Measurements from ENCODE around the gene SERINC5. TPM values are rescaled to one million over a fixed set of nuclear protein-coding genes. Genes with fewer than 3 reads are reported as not detected.
A peak's percentile ranks its signal among the peaks of the same experiment; 100 is the strongest.

SERINC5 gene
- polyA plus RNA-seq, 5 donors: 27.0 to 49.0 (median 40.7) TPM

DNA sequence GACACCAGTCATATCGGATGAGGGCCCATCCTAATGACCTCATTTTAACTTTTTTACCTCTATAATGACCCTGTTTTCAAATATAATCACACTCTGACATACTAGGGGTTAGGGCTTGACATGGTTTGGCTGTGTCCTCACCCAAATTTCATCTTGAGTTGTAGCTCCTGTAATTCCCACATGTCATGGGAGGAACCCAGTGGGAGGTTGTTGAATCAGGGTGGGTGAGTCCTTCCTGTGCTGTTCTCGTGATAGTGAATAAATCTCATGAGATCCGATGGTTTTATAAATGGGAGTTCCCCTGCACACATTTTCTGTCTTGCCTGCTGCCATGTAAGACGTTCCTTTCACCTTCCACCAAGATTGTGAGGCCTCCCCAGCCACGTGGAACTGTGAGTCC, 148.9 kb downstream of the SERINC5 start:
- DNase-seq: no peak

GRCh38 chr5:80105698-80106439, 150.0 kb downstream of the SERINC5 start:
- DNase-seq: no peak

DNA sequence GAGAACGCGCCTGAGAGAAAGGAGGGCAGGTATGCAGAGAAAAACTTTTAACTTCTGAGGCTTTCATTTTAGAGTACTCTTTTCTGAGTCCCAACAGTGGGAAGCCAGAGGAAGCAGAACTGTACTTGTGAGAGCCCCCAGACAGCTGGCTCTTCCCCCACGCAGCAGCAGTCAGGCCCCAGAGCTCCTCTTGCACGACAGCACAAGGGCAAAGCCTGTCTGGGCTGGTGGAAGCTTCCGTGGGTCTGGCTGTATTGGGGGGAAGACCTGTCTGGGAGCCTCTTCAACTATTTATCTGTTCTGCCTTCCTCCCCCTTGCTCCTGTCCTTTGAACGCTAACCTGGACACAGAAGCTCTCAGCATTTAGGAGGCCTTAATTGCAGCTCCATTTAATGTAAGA, 152.5 kb downstream of the SERINC5 start:
- no peak for DNase-seq

GRCh38 chr5:80101993-80102392, 153.9 kb downstream of the SERINC5 start:
- no peak for DNase-seq

GRCh38 chr5:80097451-80097850, 158.4 kb downstream of the SERINC5 start:
- no peak for DNase-seq

- no peak for DNase-seq
Observed at GRCh38 chr5:80094236-80094738, 161.6 kb downstream of the SERINC5 start.

DNA sequence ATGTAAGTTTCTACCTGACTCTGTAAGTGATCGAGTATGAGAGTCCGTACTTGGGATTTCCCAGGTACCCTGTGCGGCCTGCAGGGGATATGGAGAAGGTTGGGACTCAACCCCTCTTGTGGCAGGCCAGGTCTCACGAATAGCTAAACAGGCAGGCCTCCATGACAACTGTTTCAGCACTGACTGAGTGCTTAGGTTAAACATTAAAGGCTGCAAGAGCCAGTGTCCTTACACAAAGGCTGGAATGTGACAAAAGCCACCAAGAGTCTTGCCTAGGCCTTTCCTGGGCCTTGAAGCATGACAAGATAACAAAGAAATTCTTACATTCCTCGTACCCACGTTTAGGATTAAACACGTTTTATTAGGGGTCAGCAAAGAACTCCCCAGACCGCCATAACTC, 162.1 kb downstream of the SERINC5 start:
- DNase-seq: no peak

GRCh38 chr5:80092486-80093107, 163.3 kb downstream of the SERINC5 start:
- DNase-seq: no peak

DNA sequence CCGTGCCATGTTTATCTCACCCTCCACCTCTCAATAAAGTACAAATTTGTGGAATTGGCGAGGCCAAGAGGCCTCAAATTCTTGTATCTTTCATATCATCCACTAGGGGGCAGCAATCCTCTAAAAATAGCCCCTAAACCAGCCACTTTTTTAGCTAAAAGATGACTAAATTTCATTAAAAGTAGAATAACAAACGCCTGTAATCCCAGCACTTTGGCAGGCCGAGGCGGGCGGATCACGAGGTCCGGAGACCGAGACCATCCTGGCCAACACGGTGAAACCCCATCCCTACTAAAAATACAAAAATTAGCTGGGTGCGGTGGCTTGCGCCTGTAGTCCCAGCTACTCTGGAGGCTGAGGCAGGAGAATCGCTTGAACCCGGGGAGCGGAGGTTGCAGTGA, 164.1 kb downstream of the SERINC5 start:
- peak; percentile 42 to 55 for DNase-seq

GRCh38 chr5:80090884-80091166, 165.0 kb downstream of the SERINC5 start:
- DNase-seq: no peak

- peak; percentile 34 to 51 for DNase-seq
Observed at GRCh38 chr5:80083101-80083890, 172.6 kb downstream of the SERINC5 start.

GRCh38 chr5:80082731-80083100, 173.1 kb downstream of the SERINC5 start:
- DNase-seq: peak; percentile 75 to 76

- DNase-seq: no peak
Observed at GRCh38 chr5:80082281-80082680, 173.6 kb downstream of the SERINC5 start.

GRCh38 chr5:80078921-80079320, 176.9 kb downstream of the SERINC5 start:
- no peak for DNase-seq

DNA sequence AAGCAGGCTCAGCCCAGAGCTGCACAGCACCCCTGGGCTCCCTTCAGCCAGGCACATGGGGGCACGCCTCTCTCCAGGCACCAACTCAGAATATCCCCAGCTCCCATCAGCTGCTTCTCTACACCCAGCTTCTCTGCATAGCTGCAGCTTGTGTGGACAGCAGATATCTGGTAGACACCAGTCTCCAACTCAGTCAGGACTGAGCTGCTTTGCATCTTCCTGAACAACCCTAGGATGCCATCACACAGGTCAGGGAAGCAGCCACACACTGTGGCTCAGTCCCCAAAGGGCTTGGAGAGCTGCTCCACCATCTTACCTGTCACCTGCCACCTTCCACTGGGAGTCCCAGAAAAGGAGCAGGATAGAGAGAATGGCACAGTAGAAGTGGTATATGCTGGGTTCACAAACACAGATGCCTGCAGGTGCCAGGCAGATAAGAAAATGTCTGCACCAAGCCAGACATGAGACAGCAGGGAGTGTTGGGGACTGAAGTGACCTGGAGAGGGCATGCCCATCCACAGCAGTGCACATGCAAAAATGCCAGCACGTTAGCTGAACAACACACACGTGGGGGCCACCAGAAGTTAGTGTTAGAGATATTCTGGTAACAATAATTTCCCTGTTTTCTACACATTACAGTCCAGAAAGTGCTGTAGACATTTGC, 178.7 kb downstream of the SERINC5 start:
- no peak for DNase-seq

- no peak for DNase-seq
Observed at GRCh38 chr5:80076131-80077050, 179.5 kb downstream of the SERINC5 start.

DNA sequence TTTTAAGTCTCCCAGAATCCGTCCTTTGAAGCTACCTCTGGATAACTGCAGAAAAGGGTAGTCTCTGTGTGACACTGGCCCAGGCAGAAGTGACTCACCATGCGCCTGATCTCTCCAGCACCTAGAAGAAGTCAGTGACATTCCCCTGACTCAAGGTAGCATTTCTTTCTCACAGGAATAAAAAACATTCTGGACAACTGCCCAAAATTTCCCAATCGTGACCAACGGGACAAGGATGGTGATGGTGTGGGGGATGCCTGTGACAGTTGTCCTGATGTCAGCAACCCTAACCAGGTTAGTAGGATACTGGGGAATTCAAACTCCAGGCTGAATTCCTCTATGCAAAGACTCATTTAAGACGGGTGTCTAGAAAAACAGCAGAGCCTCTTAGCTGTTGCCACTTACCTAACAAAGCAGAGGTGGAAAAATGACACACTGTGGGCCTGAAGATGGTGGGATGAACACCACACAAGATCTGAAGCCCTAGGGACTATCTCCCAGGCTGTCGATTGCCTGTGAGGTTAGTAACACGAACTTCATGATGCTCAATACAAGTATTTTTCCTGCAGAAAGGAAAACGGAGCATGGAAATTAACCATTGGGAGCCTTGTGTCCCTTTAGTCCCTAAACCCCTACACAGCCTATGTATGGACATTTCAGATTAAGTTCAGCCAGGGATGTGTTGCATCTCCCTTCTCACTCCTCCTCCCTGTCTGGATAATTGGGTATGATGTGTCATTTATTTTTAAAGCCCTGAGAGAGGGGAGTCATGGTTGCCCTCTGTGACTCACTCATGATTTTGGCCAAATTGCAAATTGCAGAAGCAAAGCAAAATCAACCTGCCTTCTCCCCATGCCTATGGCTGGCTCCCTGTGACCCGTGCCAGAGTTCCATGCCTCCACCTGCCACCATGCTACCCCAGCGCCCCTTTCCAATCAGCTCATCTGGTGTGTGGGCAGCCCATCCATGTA, 183.5 kb downstream of the SERINC5 start:
- no peak for DNase-seq

DNA sequence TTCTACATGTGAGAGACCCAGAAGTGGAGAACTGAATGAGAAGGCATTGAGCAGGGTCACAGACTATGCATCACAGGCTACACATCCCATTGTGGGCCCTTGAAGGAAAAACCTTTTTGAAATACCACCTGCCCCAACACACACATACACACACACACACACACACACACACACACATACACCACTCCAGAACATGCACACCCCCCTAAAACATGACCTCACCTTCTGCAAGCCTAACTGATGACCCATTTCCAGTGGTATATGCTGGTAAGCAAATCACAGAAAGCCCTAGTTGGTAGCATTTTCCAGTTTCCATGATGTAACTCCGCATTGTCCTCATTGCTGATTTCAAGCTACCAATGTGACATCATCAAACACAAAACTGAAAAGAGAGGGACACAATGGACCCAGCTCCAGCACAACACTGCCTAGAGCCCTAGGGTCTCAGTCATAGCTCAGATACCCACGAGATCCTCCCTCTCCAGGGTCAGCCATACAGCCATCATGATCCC, 184.3 kb downstream of the SERINC5 start:
- DNase-seq: no peak

DNA sequence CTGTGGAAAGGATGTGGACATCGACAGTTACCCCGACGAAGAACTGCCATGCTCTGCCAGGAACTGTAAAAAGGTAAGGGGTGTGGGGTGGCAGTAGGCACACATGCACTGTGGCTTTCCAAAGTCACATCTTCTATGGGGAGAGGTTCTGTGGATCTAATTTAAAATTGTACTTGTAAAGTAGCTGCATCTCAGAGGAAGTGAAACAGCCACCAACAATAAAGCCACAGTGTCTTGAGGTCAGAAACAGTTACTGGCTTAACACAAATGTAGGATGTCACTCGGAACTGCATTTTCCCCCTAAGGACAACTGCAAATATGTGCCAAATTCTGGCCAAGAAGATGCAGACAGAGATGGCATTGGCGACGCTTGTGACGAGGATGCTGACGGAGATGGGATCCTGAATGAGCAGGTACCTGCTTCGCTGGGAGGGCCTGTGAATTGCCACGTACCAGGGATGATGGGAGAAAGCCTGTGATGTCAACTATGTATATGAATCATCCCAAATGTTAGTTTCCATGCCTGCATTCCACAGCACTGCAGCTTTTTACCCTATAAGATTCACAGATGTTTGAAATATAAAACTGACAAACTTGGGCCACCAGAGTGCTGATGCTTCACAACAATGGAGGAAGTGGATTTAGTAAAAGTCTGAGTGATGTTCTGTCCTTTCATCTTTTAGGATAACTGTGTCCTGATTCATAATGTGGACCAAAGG, 185.4 kb downstream of the SERINC5 start:
- DNase-seq: no peak
